H1 (cell line): ENCODE data around the gene PCNP. TPM values are rescaled to one million over a fixed set of nuclear protein-coding genes. Genes with fewer than 3 reads are reported as not detected.
A peak's percentile ranks its signal among the peaks of the same experiment; 100 is the strongest.

Experiments used
- CBX8 ChIP-seq: fragments of 300-800, 300-1000 bp; sonication (generic); IDR thresholded peaks from 2 replicates; pipeline ENCODE4 v1.7.1; 2016; ENCODE audit warnings: low read depth, low read length, borderline replicate concordance
- CREB1 ChIP-seq: IDR thresholded peaks from 2 replicates; pipeline ENCODE4 v1.6.1; 2012; ENCODE audit warnings: inconsistent platforms
- CTBP2 ChIP-seq: IDR thresholded peaks from 2 replicates; pipeline ENCODE4 v1.7.0; 2011; ENCODE audit warnings: borderline replicate concordance, mild to moderate bottlenecking, moderate library complexity, mixed read lengths, low read length; ENCODE audit not compliant: insufficient read depth, insufficient read length
- EGR1 ChIP-seq: IDR thresholded peaks from 2 replicates; pipeline ENCODE4 v1.6.1; 2011; ENCODE audit warnings: low read depth, low read length, borderline replicate concordance
- EZH2 ChIP-seq: fragments of 200-600 bp; sonication (generic); IDR thresholded peaks from 2 replicates; pipeline ENCODE4 v1.7.1; 2012; ENCODE audit warnings: low read depth, mild to moderate bottlenecking, moderate library complexity, low read length, inconsistent platforms; ENCODE audit not compliant: severe bottlenecking
- GTF2F1 ChIP-seq: IDR thresholded peaks from 2 replicates; pipeline ENCODE4 v1.6.1; 2012; ENCODE audit warnings: low read depth, low read length, improper control_type of control experiment, borderline replicate concordance
- HDAC2 ChIP-seq, 2 experiments: fragments of 300-600 bp in 1 of 2; sonication (generic) in 1 of 2; IDR thresholded peaks; 2 replicates each; pipeline ENCODE4 v1.6.1; 2011 to 2012; ENCODE audit warnings: low read depth in 2 of 2, low read length in 2 of 2, mild to moderate bottlenecking in 2 of 2, moderate library complexity in 2 of 2, borderline replicate concordance in 1 of 2, inconsistent platforms in 1 of 2
- HDAC6 ChIP-seq: IDR thresholded peaks from one replicate; pipeline ENCODE4 v1.7.1; 2012; ENCODE audit warnings: low read depth, mild to moderate bottlenecking, inconsistent platforms, low read length, moderate library complexity
- NANOG ChIP-seq: IDR thresholded peaks from 2 replicates; pipeline ENCODE4 v1.6.1; 2011; ENCODE audit warnings: low read length, low read depth, mild to moderate bottlenecking, inconsistent platforms; ENCODE audit not compliant: insufficient read depth, poor library complexity, severe bottlenecking
- NRF1 ChIP-seq: IDR thresholded peaks from 2 replicates; pipeline ENCODE4 v1.6.1; 2011; ENCODE audit warnings: mild to moderate bottlenecking, low read depth, low read length, improper control_type of control experiment
- RAD21 ChIP-seq, 2 experiments: IDR thresholded peaks in 1 of 2; conservative IDR thresholded peaks in 1 of 2; 2 replicates each; pipeline ENCODE4 v1.6.1; 2011; ENCODE audit warnings: low read depth in 2 of 2, low read length in 2 of 2, improper control_type of control experiment in 1 of 2, inconsistent platforms in 1 of 2, mild to moderate bottlenecking in 1 of 2, moderate library complexity in 1 of 2
- RFX5 ChIP-seq: IDR thresholded peaks from 2 replicates; pipeline ENCODE4 v1.6.1; 2011; ENCODE audit warnings: low read depth, low read length, improper control_type of control experiment, borderline replicate concordance
- RNF2 ChIP-seq: fragments of 200-900, 300-1000 bp; sonication (generic); IDR thresholded peaks from 2 replicates; pipeline ENCODE4 v1.7.1; 2016; ENCODE audit warnings: borderline replicate concordance, low read depth, mild to moderate bottlenecking, antibody characterized with exemption, low read length; ENCODE audit not compliant: poor library complexity, severe bottlenecking; ENCODE audit errors: missing control alignments
- SAP30 ChIP-seq: fragments of 300-600 bp; sonication (generic); IDR thresholded peaks from 2 replicates; pipeline ENCODE4 v1.7.1; 2012; ENCODE audit warnings: low read length, moderate library complexity, mild to moderate bottlenecking, inconsistent platforms; ENCODE audit not compliant: insufficient read depth, insufficient replicate concordance
- SIRT6 ChIP-seq: IDR thresholded peaks from one replicate; pipeline ENCODE4 v1.7.1; 2012; ENCODE audit warnings: low read length, inconsistent platforms
- SP4 ChIP-seq: IDR thresholded peaks from 2 replicates; pipeline ENCODE4 v1.6.1; 2012; ENCODE audit warnings: low read length, inconsistent platforms
- TAF1 ChIP-seq: IDR thresholded peaks from 2 replicates; pipeline ENCODE4 v1.6.1; 2011; ENCODE audit warnings: mild to moderate bottlenecking, low read depth, low read length
- ZNF274 ChIP-seq: IDR thresholded peaks from 2 replicates; pipeline ENCODE4 v1.7.0; 2012; ENCODE audit warnings: low read length, borderline replicate concordance; ENCODE audit errors: extremely low read depth
- polyA plus RNA-seq, 7 experiments: library from polyadenylated mRNA; depleted of rRNA in 3 of 7; stranded (reverse) in 5 of 7; unstranded in 2 of 7; fragments of >200 nt in 5 of 7; fragments of 200-250 nt in 2 of 7; gene quantifications; 1 replicate in 5 of 7; 2 replicates in 1 of 7; 4 replicates in 1 of 7; pipeline versions ENCODE4 v1.2.1 to v1.2.3, GENCODE V29; 2011 to 2013; ENCODE audit warnings: missing spikeins in 2 of 7, mixed read lengths in 2 of 7
- total RNA-seq: library from RNA; stranded (reverse); fragmentation: NEBNext Ultra II Directional; extraction: Animal tissue kit (Norgen Biotek cat#: 25700); gene quantifications from 2 replicates; pipeline ENCODE4 v1.2.1, GENCODE V29; 2021
- TF ChIP-seq, protein P1 (sequence below): IDR thresholded peaks from 2 replicates; pipeline ENCODE4 v1.6.1; 2012; ENCODE audit warnings: inconsistent platforms
- TF ChIP-seq, protein P2 (sequence below): IDR thresholded peaks from 2 replicates; pipeline ENCODE4 v1.6.1; 2011; ENCODE audit warnings: low read length, improper control_type of control experiment

PCNP gene
- total and polyA plus RNA-seq, 2 of the 8 experiments (the other 6 are each of a cell fraction or from before 2014, with no cell fraction given) = 29.1 to 192 TPM

DNA sequence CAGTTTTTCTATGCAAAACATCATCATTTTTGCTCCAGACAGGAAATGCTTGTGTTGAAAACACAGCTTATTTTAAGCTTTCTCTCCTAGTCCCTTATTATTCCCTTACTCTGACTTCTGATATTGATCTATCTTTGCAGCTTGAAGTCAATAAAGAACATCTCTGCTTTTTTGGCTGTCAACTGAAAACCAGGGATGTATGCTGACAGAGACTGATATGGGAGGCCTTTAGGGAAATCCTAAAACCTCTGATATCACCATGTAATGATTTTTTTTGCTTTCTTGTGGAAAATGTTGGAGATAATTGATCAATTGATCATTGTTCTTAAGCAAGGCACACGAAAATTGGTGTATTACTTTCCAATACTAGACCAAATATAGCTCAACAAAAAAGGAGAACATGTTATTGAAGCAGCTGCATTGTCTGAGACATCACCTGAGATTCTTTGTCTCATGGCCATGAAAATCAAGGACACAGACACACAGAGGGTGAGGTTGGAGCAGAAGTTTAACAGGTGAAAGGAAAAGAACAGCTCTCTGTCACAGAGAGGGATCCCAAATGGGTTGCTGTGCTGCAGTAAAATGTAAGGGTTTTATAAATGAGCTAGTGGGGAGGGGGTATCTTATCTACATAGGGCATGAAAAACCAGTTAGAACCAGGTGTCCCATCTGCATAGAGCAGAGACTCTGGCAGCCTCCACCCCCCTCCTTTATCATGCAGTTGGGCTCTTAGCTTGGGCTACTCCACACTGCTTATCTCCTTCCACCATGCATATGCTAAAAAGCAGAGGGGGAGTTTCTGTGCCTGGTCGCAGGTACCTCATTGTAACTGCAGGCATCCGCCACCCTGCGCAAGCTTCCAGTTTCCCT is 43.9 kb upstream of the PCNP start (continued):
- TF ChIP-seq EZH2 = no peak
- TF ChIP-seq CTBP2 = peak; percentile 60
- no peak for TF ChIP-seq SAP30
- TF ChIP-seq CREB1 = peak; percentile 27; the same call in 1 of the 2 replicates
- no peak for TF ChIP-seq HDAC6
- no peak for TF ChIP-seq RFX5
- TF ChIP-seq CBX8 = no peak
- TF ChIP-seq RNF2 = no peak
- no peak for TF ChIP-seq SIRT6
- peak; percentile 83 for TF ChIP-seq TAF1
- TF ChIP-seq RAD21 (IDR thresholded peaks at IDR 0.05 in 1 of 2, conservative IDR thresholded peaks at IDR 0.05 in 1 of 2; ENCODE audit: low read depth in 2 of 2, low read length in 2 of 2) = peak; percentile 22 to 25
- TF ChIP-seq NRF1 = peak; percentile 15; the same call in 1 of the 2 replicates
- TF ChIP-seq, protein P1, sequence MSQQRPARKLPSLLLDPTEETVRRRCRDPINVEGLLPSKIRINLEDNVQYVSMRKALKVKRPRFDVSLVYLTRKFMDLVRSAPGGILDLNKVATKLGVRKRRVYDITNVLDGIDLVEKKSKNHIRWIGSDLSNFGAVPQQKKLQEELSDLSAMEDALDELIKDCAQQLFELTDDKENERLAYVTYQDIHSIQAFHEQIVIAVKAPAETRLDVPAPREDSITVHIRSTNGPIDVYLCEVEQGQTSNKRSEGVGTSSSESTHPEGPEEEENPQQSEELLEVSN = no peak
- TF ChIP-seq, protein P2, sequence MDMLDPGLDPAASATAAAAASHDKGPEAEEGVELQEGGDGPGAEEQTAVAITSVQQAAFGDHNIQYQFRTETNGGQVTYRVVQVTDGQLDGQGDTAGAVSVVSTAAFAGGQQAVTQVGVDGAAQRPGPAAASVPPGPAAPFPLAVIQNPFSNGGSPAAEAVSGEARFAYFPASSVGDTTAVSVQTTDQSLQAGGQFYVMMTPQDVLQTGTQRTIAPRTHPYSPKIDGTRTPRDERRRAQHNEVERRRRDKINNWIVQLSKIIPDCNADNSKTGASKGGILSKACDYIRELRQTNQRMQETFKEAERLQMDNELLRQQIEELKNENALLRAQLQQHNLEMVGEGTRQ = no peak
- TF ChIP-seq EGR1 = no peak
- no peak for TF ChIP-seq HDAC2 (IDR thresholded peaks at IDR 0.05; ENCODE audit: borderline replicate concordance in 1 of 2, low read depth in 2 of 2, low read length in 2 of 2)
- no peak for TF ChIP-seq NANOG
- TF ChIP-seq SP4 = no peak
- TF ChIP-seq GTF2F1 = no peak
- TF ChIP-seq ZNF274 = no peak
